ENCODE results near the gene CHN1. TPM values are rescaled to one million over a fixed set of nuclear protein-coding genes. Genes with fewer than 3 reads are reported as not detected.

CHN1 gene
- total and polyA plus RNA-seq, 12 donors, result 7.6 to 40.0 (median 21.8) TPM

GRCh38 chr2:175026385-175026784, 21.2 kb upstream of the CHN1 start:
- TF ChIP-seq CTCF (IDR thresholded peaks at IDR 0.05), result no peak
- TF ChIP-seq POLR2A (IDR thresholded peaks at IDR 0.05), result no peak
- intact Hi-C loops (cut with DNase I), result no loop called here
- H3K4me3 ChIP-seq, result no peak overlapping the region
- H3K9me3 ChIP-seq (replicated peaks in 1 of 3), result no peaks in the 10 kb centered on the region
- no peaks in the 10 kb centered on the region for H3K36me3 ChIP-seq (replicated peaks in 1 of 2)
- no peak overlapping the region for H3K27ac ChIP-seq
- no peaks in the 10 kb centered on the region for H3K27me3 ChIP-seq
- DNase-seq, result no peak
- H3K4me1 ChIP-seq (replicated peaks in 1 of 2), result no peaks in the 10 kb centered on the region
- WGBS, 4 donors, result 88 to 95% (median 92%) methylated on average over 2 of the region's 2 CpGs

- TF ChIP-seq POLR2A (IDR thresholded peaks at IDR 0.05), result no peak
- no peak for TF ChIP-seq CTCF (IDR thresholded peaks at IDR 0.05)
- Histone ChIP-seq H3K36me3 (replicated peaks in 1 of 2) (no peaks in the 10 kb centered on the region), H3K4me1 (replicated peaks in 1 of 2) (no peaks in the 10 kb centered on the region), H3K4me3 (no peak overlapping the region), H3K27me3 (no peaks in the 10 kb centered on the region), H3K27ac (no peak overlapping the region), H3K9me3 (replicated peaks in 1 of 3) (no peaks in the 10 kb centered on the region)
- no peak for DNase-seq
- intact Hi-C loops (cut with DNase I), result no loop called here
- WGBS, 4 donors, result 98 to 100% (median 100%) methylated on average over 1 of the region's 1 CpG
These were observed 20.8 kb upstream of the CHN1 start for GRCh38 chr2:175025946-175026345.

GRCh38 chr2:175025233-175025632, 20.1 kb upstream of the CHN1 start:
- Histone ChIP-seq H3K4me1 (replicated peaks in 1 of 2) (no peaks in the 10 kb centered on the region), H3K36me3 (replicated peaks in 1 of 2) (no peaks in the 10 kb centered on the region), H3K4me3 (no peak overlapping the region), H3K27me3 (no peaks in the 10 kb centered on the region), H3K9me3 (replicated peaks in 1 of 3) (no peaks in the 10 kb centered on the region), H3K27ac (no peak overlapping the region)
- intact Hi-C loops (cut with DNase I), result no loop called here
- TF ChIP-seq POLR2A (IDR thresholded peaks at IDR 0.05) (no peak), CTCF (IDR thresholded peaks at IDR 0.05) (no peak)
- DNase-seq, result no peak
- WGBS, 4 donors, result 89 to 92% (median 90%) methylated on average over 3 of the region's 3 CpGs

- H3K4me1 ChIP-seq (replicated peaks in 1 of 2), result no peaks in the 10 kb centered on the region
- WGBS, 4 donors, result 68 to 83% (median 76%) methylated on average over 3 of the region's 3 CpGs
- no peak for DNase-seq
- TF ChIP-seq CTCF (IDR thresholded peaks at IDR 0.05) (no peak), POLR2A (IDR thresholded peaks at IDR 0.05) (no peak)
- H3K9me3 ChIP-seq (replicated peaks in 1 of 3), result no peaks in the 10 kb centered on the region
- intact Hi-C loops (cut with DNase I), result no loop called here
- H3K36me3 ChIP-seq (replicated peaks in 1 of 2), result no peaks in the 10 kb centered on the region
- no peaks in the 10 kb centered on the region for H3K27me3 ChIP-seq
- H3K4me3 ChIP-seq, result no peak overlapping the region
- H3K27ac ChIP-seq, result no peak overlapping the region
These were observed 17.7 kb upstream of the CHN1 start for GRCh38 chr2:175022923-175023322.
